ENCODE measurements around the gene YARS1.

YARS1 gene

GRCh38 chr1:32861904-32862695, 44.9 kb upstream of the YARS1 start:
- ATAC-seq: no peak
- TF ChIP-seq ESRRG (CRISPR knock-in tag; IDR thresholded peaks at IDR 0.05): no peak
- no peak for TF ChIP-seq POU6F1 (CRISPR knock-in tag; IDR thresholded peaks at IDR 0.05; ENCODE audit: borderline replicate concordance, low read depth)
- TF ChIP-seq TOX (CRISPR knock-in tag; IDR thresholded peaks at IDR 0.05; ENCODE audit: borderline replicate concordance): no peak
- no peak for TF ChIP-seq TCF4 (CRISPR knock-in tag; IDR thresholded peaks at IDR 0.05; ENCODE audit: borderline replicate concordance)
- TF ChIP-seq ZFP3 (CRISPR knock-in tag; IDR thresholded peaks at IDR 0.05): no peak
- TF ChIP-seq CREB5 (CRISPR knock-in tag; IDR thresholded peaks at IDR 0.05; ENCODE audit: low read depth): no peak
- TF ChIP-seq TSHZ2 (CRISPR knock-in tag; IDR thresholded peaks at IDR 0.05): no peak
- TF ChIP-seq PPARA (CRISPR knock-in tag; IDR thresholded peaks at IDR 0.05; ENCODE audit: borderline replicate concordance): no peak
- no peak for TF ChIP-seq ZFP30 (CRISPR knock-in tag; IDR thresholded peaks at IDR 0.05)
- TF ChIP-seq ZNF565 (CRISPR knock-in tag; conservative IDR thresholded peaks at IDR 0.05; ENCODE audit: low read depth): no peak
- TF ChIP-seq GLIS3 (CRISPR knock-in tag; IDR thresholded peaks at IDR 0.05): no peak
- no peak for TF ChIP-seq ARNTL (CRISPR knock-in tag; IDR thresholded peaks at IDR 0.05; ENCODE audit: borderline replicate concordance, low read depth)
- no peak for TF ChIP-seq ZNF8 (CRISPR knock-in tag; IDR thresholded peaks at IDR 0.05)
- TF ChIP-seq ZC3H10 (CRISPR knock-in tag; IDR thresholded peaks at IDR 0.05): no peak

GRCh38 chr1:32860566-32860965, 43.4 kb upstream of the YARS1 start:
- ATAC-seq: no peak
- TF ChIP-seq ZNF70 (CRISPR knock-in tag; IDR thresholded peaks at IDR 0.05) (no peak), ZFP30 (CRISPR knock-in tag; IDR thresholded peaks at IDR 0.05) (no peak), TCF4 (CRISPR knock-in tag; IDR thresholded peaks at IDR 0.05; ENCODE audit: borderline replicate concordance) (no peak), BACH2 (CRISPR knock-in tag; IDR thresholded peaks at IDR 0.05; ENCODE audit: borderline replicate concordance) (no peak), PPARA (CRISPR knock-in tag; IDR thresholded peaks at IDR 0.05; ENCODE audit: borderline replicate concordance) (no peak), ISL1 (CRISPR knock-in tag; IDR thresholded peaks at IDR 0.05) (no peak), GLIS3 (CRISPR knock-in tag; IDR thresholded peaks at IDR 0.05) (no peak), ZNF565 (CRISPR knock-in tag; conservative IDR thresholded peaks at IDR 0.05; ENCODE audit: low read depth) (no peak), CSDC2 (CRISPR knock-in tag; IDR thresholded peaks at IDR 0.05) (no peak), ESRRG (CRISPR knock-in tag; IDR thresholded peaks at IDR 0.05) (no peak), ZNF8 (CRISPR knock-in tag; IDR thresholded peaks at IDR 0.05) (no peak), ARNTL (CRISPR knock-in tag; IDR thresholded peaks at IDR 0.05; ENCODE audit: borderline replicate concordance, low read depth) (no peak), RARB (CRISPR knock-in tag; IDR thresholded peaks at IDR 0.05) (no peak), CREB5 (CRISPR knock-in tag; IDR thresholded peaks at IDR 0.05; ENCODE audit: low read depth) (no peak), TOX (CRISPR knock-in tag; IDR thresholded peaks at IDR 0.05; ENCODE audit: borderline replicate concordance) (no peak)

- no peak for ATAC-seq
- TF ChIP-seq TCF4 (CRISPR knock-in tag; IDR thresholded peaks at IDR 0.05; ENCODE audit: borderline replicate concordance): no peak
- TF ChIP-seq ZNF70 (CRISPR knock-in tag; IDR thresholded peaks at IDR 0.05): no peak
- TF ChIP-seq ZFP3 (CRISPR knock-in tag; IDR thresholded peaks at IDR 0.05): no peak
- TF ChIP-seq ZNF8 (CRISPR knock-in tag; IDR thresholded peaks at IDR 0.05): no peak
- TF ChIP-seq RARB (CRISPR knock-in tag; IDR thresholded peaks at IDR 0.05): no peak
- no peak for TF ChIP-seq ESRRG (CRISPR knock-in tag; IDR thresholded peaks at IDR 0.05)
- TF ChIP-seq SNAI2 (CRISPR knock-in tag; IDR thresholded peaks at IDR 0.05): no peak
- no peak for TF ChIP-seq POU6F1 (CRISPR knock-in tag; IDR thresholded peaks at IDR 0.05; ENCODE audit: borderline replicate concordance, low read depth)
- no peak for TF ChIP-seq ZFP30 (CRISPR knock-in tag; IDR thresholded peaks at IDR 0.05)
- TF ChIP-seq CSRNP3 (CRISPR knock-in tag; IDR thresholded peaks at IDR 0.05): no peak
- TF ChIP-seq PATZ1 (CRISPR knock-in tag; IDR thresholded peaks at IDR 0.05; ENCODE audit: borderline replicate concordance): no peak
Measured at GRCh38 chr1:32859915-32860314, 42.8 kb upstream of the YARS1 start.

All from SK-N-SH treated with all-trans-retinoic acid at 6 μM for 48 hours (cell line).